HEK293 (cell line): ENCODE measurements around the gene RBM14.
A peak's percentile ranks its signal among the peaks of the same experiment; 100 is the strongest.

ENCODE experiments used
- CTCF ChIA-PET: fragments of 350-600 bp; formaldehyde crosslinking; extraction: SDS; loops from one replicate; lab custom pipeline; 2021; ENCODE audit warnings: antibody characterized with exemption; lab: Yijun Ruan, JAX
- POLR2A ChIA-PET: fragments of 300-600 bp; formaldehyde crosslinking; extraction: SDS; loops from one replicate; lab custom pipeline; 2020; ENCODE audit warnings: antibody characterized with exemption, inconsistent platforms; lab: Yijun Ruan, JAX
- H3K27ac ChIP-seq: fragments of 200-500 bp; sonication (Bioruptor generic); 2 replicates; pipeline ENCODE4 v1.5.1; 2014; ENCODE audit warnings: low read depth, low read length, control low read depth, inconsistent platforms; ENCODE audit errors: extremely low read depth
- H3K36me3 ChIP-seq, 2 experiments: fragments of 200-500 bp in 1 of 2; sonication (Bioruptor generic) in 1 of 2; 1 replicate in 1 of 2; 2 replicates in 1 of 2; pipeline ENCODE4 v1.5.1; 2014 to 2017; ENCODE audit warnings: inconsistent platforms in 2 of 2, low read length in 2 of 2; ENCODE audit not compliant: control insufficient read depth in 2 of 2, insufficient read depth in 1 of 2
- H3K4me1 ChIP-seq: fragments of 200-500 bp; sonication (Bioruptor generic); 2 replicates; pipeline ENCODE4 v1.5.1; 2014; ENCODE audit warnings: mild to moderate bottlenecking, low read length, inconsistent platforms; ENCODE audit not compliant: control insufficient read depth, insufficient read depth
- H3K4me3 ChIP-seq: 2 replicates; pipeline ENCODE4 v1.5.1; 2011; ENCODE audit warnings: low read depth, mild to moderate bottlenecking, control low read depth, low read length, moderate library complexity
- H3K9me3 ChIP-seq: fragments of 200-500 bp; sonication (Bioruptor generic); 2 replicates; pipeline ENCODE4 v1.5.1; 2014; ENCODE audit warnings: low read depth, low read length, inconsistent platforms; ENCODE audit not compliant: control insufficient read depth, insufficient read depth
- KLF10 ChIP-seq: fragments of 450-650 bp; IDR thresholded peaks from 2 replicates; pipeline ENCODE4 v1.5.1; 2018; ENCODE audit warnings: missing biosample characterization, mild to moderate bottlenecking, missing genetic modification characterization
- KLF9 ChIP-seq: fragments of 450-650 bp; formaldehyde crosslinking; IDR thresholded peaks from 2 replicates; pipeline ENCODE4 v1.5.1; 2016; ENCODE audit warnings: missing biosample characterization, missing genetic modification characterization, low read depth
- REPIN1 ChIP-seq: fragments of 450-650 bp; formaldehyde crosslinking; IDR thresholded peaks from 2 replicates; pipeline ENCODE4 v1.5.1; 2017; ENCODE audit warnings: missing biosample characterization, missing genetic modification characterization, low read depth
- SALL2 ChIP-seq: fragments of 450-650 bp; formaldehyde crosslinking; IDR thresholded peaks from 2 replicates; pipeline ENCODE4 v1.5.0; 2017; ENCODE audit warnings: missing biosample characterization, mild to moderate bottlenecking, missing genetic modification characterization, borderline replicate concordance
- ZBTB10 ChIP-seq: fragments of 450-650 bp; formaldehyde crosslinking; IDR thresholded peaks from 2 replicates; pipeline ENCODE4 v1.5.1; 2016; ENCODE audit warnings: missing biosample characterization, missing genetic modification characterization
- ZBTB21 ChIP-seq: fragments of 450-650 bp; formaldehyde crosslinking; IDR thresholded peaks from 2 replicates; pipeline ENCODE4 v1.5.1; 2017; ENCODE audit warnings: missing biosample characterization, missing genetic modification characterization
- ZFP69B ChIP-seq: fragments of 450-650 bp; formaldehyde crosslinking; IDR thresholded peaks from 2 replicates; pipeline ENCODE4 v1.5.1; 2016; ENCODE audit warnings: missing biosample characterization, missing genetic modification characterization
- ZNF266 ChIP-seq: fragments of 450-650 bp; formaldehyde crosslinking; IDR thresholded peaks from 2 replicates; pipeline ENCODE4 v1.5.1; 2016; ENCODE audit warnings: missing biosample characterization, missing genetic modification characterization, low read depth
- ZNF366 ChIP-seq: fragments of 450-650 bp; formaldehyde crosslinking; conservative IDR thresholded peaks from 2 replicates; pipeline ENCODE4 v1.5.1; 2016; ENCODE audit warnings: missing biosample characterization, missing genetic modification characterization
- ZNF37A ChIP-seq: fragments of 450-650 bp; IDR thresholded peaks from 2 replicates; pipeline ENCODE4 v1.5.1; 2018; ENCODE audit warnings: missing biosample characterization, missing genetic modification characterization
- ZNF391 ChIP-seq: fragments of 450-650 bp; formaldehyde crosslinking; IDR thresholded peaks from 2 replicates; pipeline ENCODE4 v1.5.1; 2016; ENCODE audit warnings: low read depth, missing biosample characterization, missing genetic modification characterization, borderline replicate concordance
- ZNF426 ChIP-seq: fragments of 450-650 bp; formaldehyde crosslinking; IDR thresholded peaks from 2 replicates; pipeline ENCODE4 v1.5.1; 2017; ENCODE audit warnings: missing biosample characterization, missing genetic modification characterization, mild to moderate bottlenecking, inconsistent platforms, moderate library complexity
- ZNF560 ChIP-seq: fragments of 450-650 bp; formaldehyde crosslinking; IDR thresholded peaks from 2 replicates; pipeline ENCODE4 v1.5.1; 2017; ENCODE audit warnings: missing biosample characterization, missing genetic modification characterization, borderline replicate concordance
- ZNF610 ChIP-seq: fragments of 450-650 bp; formaldehyde crosslinking; IDR thresholded peaks from 2 replicates; pipeline ENCODE4 v1.5.1; 2016; ENCODE audit warnings: missing biosample characterization, missing genetic modification characterization, borderline replicate concordance
- ZNF629 ChIP-seq: fragments of 450-650 bp; formaldehyde crosslinking; IDR thresholded peaks from 2 replicates; pipeline ENCODE4 v1.5.1; 2017; ENCODE audit warnings: missing biosample characterization, missing genetic modification characterization
- ZNF660 ChIP-seq: fragments of 450-650 bp; IDR thresholded peaks from 2 replicates; pipeline ENCODE4 v1.5.1; 2018; ENCODE audit warnings: missing biosample characterization, mild to moderate bottlenecking, missing genetic modification characterization
- ZNF701 ChIP-seq: fragments of 450-650 bp; formaldehyde crosslinking; IDR thresholded peaks from 2 replicates; pipeline ENCODE4 v1.5.1; 2016; ENCODE audit warnings: missing biosample characterization, missing genetic modification characterization
- ZNF707 ChIP-seq: fragments of 450-650 bp; formaldehyde crosslinking; IDR thresholded peaks from 2 replicates; pipeline ENCODE4 v1.5.1; 2016; ENCODE audit warnings: missing biosample characterization, missing genetic modification characterization
- ZSCAN23 ChIP-seq: fragments of 450-650 bp; formaldehyde crosslinking; IDR thresholded peaks from 2 replicates; pipeline ENCODE4 v1.5.1; 2016; ENCODE audit warnings: missing biosample characterization, missing genetic modification characterization

The RBM14 gene

GRCh38 chr11:66616379-66617154, at the start of gene RBM14 (continued):
- no peak for TF ChIP-seq ZNF707
- TF ChIP-seq ZNF366 (tag by site-specific recombination) = peak; percentile 95

GRCh38 chr11:66567787-66568123, 48.7 kb upstream of the RBM14 start:
- TF ChIP-seq ZFP69B (tag by site-specific recombination) = no peak
- no peak for TF ChIP-seq SALL2 (tag by site-specific recombination)
- TF ChIP-seq ZNF391 (tag by site-specific recombination) = no peak
- TF ChIP-seq ZNF610 (tag by site-specific recombination) = no peak
- no peak for TF ChIP-seq ZNF426
- no peak for TF ChIP-seq KLF9 (tag by site-specific recombination)
- no peak for TF ChIP-seq ZNF37A (tag by site-specific recombination)
- TF ChIP-seq ZNF660 (tag by site-specific recombination) = no peak
- no peak for TF ChIP-seq ZNF560
- TF ChIP-seq, all 188 proteins: peak for 0
- no peak overlapping the region for H3K4me3 ChIP-seq
- ChIA-PET CTCF (interaction anchor here (0.6 to 1.1 kb wide), 3 partner anchors 10 to 159 kb away, joined by 3 to 4 read pairs (median 4); no protein-coding TSS in a partner anchor), POLR2A (interaction anchor here (0.6 kb wide), 1 partner anchor 101 kb away, joined by 3 read pairs; no protein-coding TSS in a partner anchor)
- H3K9me3 ChIP-seq = no peaks in the 10 kb centered on the region
- no peaks in the 10 kb centered on the region for H3K4me1 ChIP-seq
- no peaks in the 10 kb centered on the region for H3K36me3 ChIP-seq
- no peak overlapping the region for H3K27ac ChIP-seq

GRCh38 chr11:66568124-66568916, 48.1 kb upstream of the RBM14 start, which contains the start of gene CTSF:
CTSF (minus strand) TSS chr11:66568606; CDS start chr11:66568486, 120 bp downstream.
- no peaks in the 10 kb centered on the region for H3K36me3 ChIP-seq
- POLR2A ChIA-PET = interaction anchor here (0.6 to 1.1 kb wide), 2 partner anchors 22 to 102 kb away, joined by 3 to 4 read pairs; partner anchors contain the start of gene ZDHHC24
- H3K4me1 ChIP-seq = no peaks in the 10 kb centered on the region
- no peak within 1 kb of the TSS for H3K27ac ChIP-seq
- no peak for TF ChIP-seq ZNF701 (tag by site-specific recombination)
- no peak for TF ChIP-seq ZBTB10
- TF ChIP-seq ZNF629 (tag by site-specific recombination) = no peak
- TF ChIP-seq, all 188 proteins: peak for 0
- CTCF ChIA-PET = interaction anchor here (0.6 to 1.1 kb wide), 2 partner anchors 110 to 160 kb away, joined by 3 to 4 read pairs; no protein-coding TSS in a partner anchor
- no peak within 1 kb of the TSS for H3K4me3 ChIP-seq
- no peaks in the 10 kb centered on the region for H3K9me3 ChIP-seq

- H3K4me1 ChIP-seq = no peaks in the 10 kb centered on the region
These were observed 47.4 kb upstream of the RBM14 start for GRCh38 chr11:66569076-66569475.

More at GRCh38 chr11:66569076-66569475, 47.4 kb upstream of the RBM14 start:
- H3K4me3 ChIP-seq = no peak overlapping the region
- ChIA-PET CTCF (interaction anchor here (1.4 kb wide), 1 partner anchor 21 kb away, joined by 6 read pairs; no protein-coding TSS in a partner anchor), POLR2A (interaction anchor here (0.7 to 1.1 kb wide), 2 partner anchors 23 to 321 kb away, joined by 3 to 4 read pairs; partner anchors contain the start of gene ZDHHC24)
- H3K27ac ChIP-seq = no peak overlapping the region
- no peaks in the 10 kb centered on the region for H3K9me3 ChIP-seq
- no peak for TF ChIP-seq ZSCAN23
- TF ChIP-seq KLF10 (tag by site-specific recombination) = no peak
- TF ChIP-seq ZBTB21 (tag by site-specific recombination) = no peak
- TF ChIP-seq REPIN1 (tag by site-specific recombination) = no peak
- TF ChIP-seq ZNF266 (tag by site-specific recombination) = no peak
- no peaks in the 10 kb centered on the region for H3K36me3 ChIP-seq
